Duodenal mucosa (tissue), 2 donors: Measurements from ENCODE around the gene DICER1.

Experiments used
- H3K27ac ChIP-seq: one replicate; pipeline ENCODE4 v1.7.0; 2013; ENCODE audit warnings: low read depth, low read length
- H3K27me3 ChIP-seq, 2 donors: one replicate each; pipeline ENCODE4 v1.7.0; 2013; ENCODE audit warnings: low read length in 2 of 2, control low read depth in 1 of 2; ENCODE audit not compliant: insufficient read depth in 2 of 2, control insufficient read depth in 1 of 2
- H3K36me3 ChIP-seq, 2 donors: one replicate each; pipeline ENCODE4 v1.7.0; 2013; ENCODE audit warnings: low read length in 2 of 2, control low read depth in 1 of 2; ENCODE audit not compliant: insufficient read depth in 2 of 2, control insufficient read depth in 1 of 2
- H3K4me1 ChIP-seq, 2 donors: one replicate each; pipeline ENCODE4 v1.7.0; 2013; ENCODE audit warnings: low read length in 2 of 2, control low read depth in 1 of 2; ENCODE audit not compliant: insufficient read depth in 2 of 2, control insufficient read depth in 1 of 2
- H3K4me3 ChIP-seq, 2 donors: one replicate each; pipeline ENCODE4 v1.7.0; 2013; ENCODE audit warnings: low read length in 2 of 2, low read depth in 1 of 2
- H3K9ac ChIP-seq, 2 donors: one replicate each; pipeline ENCODE4 v1.7.0; 2013; ENCODE audit warnings: low read length in 2 of 2, low read depth in 1 of 2
- H3K9me3 ChIP-seq, 2 donors: one replicate each; pipeline ENCODE4 v1.7.0; 2013; ENCODE audit warnings: low read length in 2 of 2, control low read depth in 1 of 2; ENCODE audit not compliant: control insufficient read depth in 1 of 2

DICER1 gene

DNA sequence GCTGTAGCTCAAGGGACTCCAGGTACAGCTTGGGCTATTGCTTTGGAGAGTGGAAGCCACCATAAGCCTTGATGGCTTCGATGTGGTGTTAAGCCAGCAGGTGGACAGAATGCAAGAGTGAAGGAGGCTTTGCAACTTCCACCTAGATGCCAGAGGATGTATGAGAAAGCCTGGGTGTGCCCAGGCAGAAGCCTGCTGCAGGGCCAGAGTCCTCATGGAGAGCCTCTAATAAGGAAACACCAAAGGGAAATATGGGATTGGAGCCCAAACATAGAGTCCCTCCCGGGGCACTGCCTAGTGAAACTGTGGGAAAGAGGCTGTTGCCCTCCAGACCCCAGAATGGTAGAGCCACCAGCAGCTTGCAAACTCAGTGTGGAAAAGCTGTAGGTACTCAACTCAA, 9.8 kb upstream of the DICER1 start:
- Histone ChIP-seq H3K36me3 (no peaks in the 10 kb centered on the region), H3K9me3 (peaks cover 4 to 5% of the 10 kb centered on the region in 2 donors), H3K9ac (no peak overlapping the region), H3K27me3 (no peaks in the 10 kb centered on the region), H3K27ac (no peak overlapping the region), H3K4me1 (peaks cover 8 to 15% of the 10 kb centered on the region in 2 donors), H3K4me3 (no peak overlapping the region)

DNA sequence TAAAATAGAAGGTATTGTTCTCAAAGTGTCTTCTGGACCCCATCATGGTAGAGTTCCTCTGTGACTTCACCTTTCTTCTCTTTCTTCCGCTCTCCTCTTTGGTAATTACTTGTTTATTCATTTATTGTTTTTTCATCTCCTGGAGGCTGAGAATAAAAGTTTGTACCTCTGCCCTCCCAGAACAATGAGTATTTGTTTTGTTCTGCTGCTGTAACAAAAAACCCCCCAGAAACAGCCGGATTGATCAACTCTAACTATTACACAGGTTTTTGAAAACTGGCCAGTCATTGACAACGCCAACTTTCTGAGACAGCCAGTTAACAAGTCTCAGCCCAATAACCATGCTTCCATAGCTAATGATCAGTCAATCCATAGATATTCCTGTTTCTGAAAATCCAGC, 8.2 kb upstream of the DICER1 start:
- Histone ChIP-seq H3K4me3 (no peak overlapping the region), H3K27ac (no peak overlapping the region), H3K9me3 (peaks cover 4 to 5% of the 10 kb centered on the region in 2 donors), H3K4me1 (peaks cover 8 to 15% of the 10 kb centered on the region in 2 donors), H3K9ac (no peak overlapping the region), H3K36me3 (no peaks in the 10 kb centered on the region), H3K27me3 (no peaks in the 10 kb centered on the region)

DNA sequence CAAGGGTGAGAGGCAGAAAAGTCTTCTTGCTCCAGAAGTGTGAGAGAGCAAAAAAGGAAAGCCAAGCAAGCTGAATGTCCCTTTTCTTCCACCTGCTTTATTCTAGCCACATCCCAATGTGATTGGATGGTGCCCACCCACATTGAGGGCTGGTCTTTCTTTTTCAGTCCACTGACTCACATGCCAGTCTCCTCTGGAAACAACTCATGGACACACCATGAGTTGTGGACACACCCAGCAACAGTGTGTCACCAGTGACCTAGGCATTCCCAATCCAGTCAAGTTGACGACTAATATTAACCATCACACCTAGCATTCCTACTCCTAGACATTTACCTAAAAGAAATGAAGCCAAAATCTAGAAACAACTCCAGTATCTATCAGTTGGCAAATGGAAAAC, 7.2 kb upstream of the DICER1 start:
- Histone ChIP-seq H3K27ac (no peak overlapping the region), H3K4me3 (no peak overlapping the region), H3K36me3 (no peaks in the 10 kb centered on the region), H3K4me1 (peaks cover 8 to 15% of the 10 kb centered on the region in 2 donors), H3K9me3 (peaks cover 4 to 5% of the 10 kb centered on the region in 2 donors), H3K9ac (no peak overlapping the region), H3K27me3 (no peaks in the 10 kb centered on the region)

DNA sequence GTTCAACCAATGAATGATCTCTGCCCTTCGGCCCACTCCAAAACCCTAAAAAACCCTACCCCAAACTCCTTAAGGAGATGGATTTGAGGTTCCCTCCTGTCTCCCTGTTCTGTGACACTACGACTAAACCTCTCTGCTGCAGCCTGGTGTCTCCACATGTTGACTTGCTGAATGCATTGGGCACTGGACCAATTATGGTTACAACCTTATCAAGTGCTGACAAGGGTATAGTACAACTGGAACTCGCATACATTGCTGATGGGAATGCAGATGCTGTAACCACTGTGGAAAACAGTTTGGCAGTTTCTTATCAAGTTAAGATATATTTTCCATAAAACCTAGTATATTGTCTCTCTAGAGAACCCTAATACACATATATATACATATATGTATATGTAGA, 6.3 kb upstream of the DICER1 start:
- no peak overlapping the region for H3K9ac ChIP-seq
- H3K9me3 ChIP-seq, result peaks cover 4 to 5% of the 10 kb centered on the region in 2 donors
- H3K4me3 ChIP-seq, result no peak overlapping the region
- H3K36me3 ChIP-seq, result no peaks in the 10 kb centered on the region
- no peak overlapping the region for H3K27ac ChIP-seq
- peaks cover 8 to 9% of the 10 kb centered on the region in 2 donors for H3K4me1 ChIP-seq
- H3K27me3 ChIP-seq, result no peaks in the 10 kb centered on the region

GRCh38 chr14:95163132-95163531, 5.8 kb upstream of the DICER1 start:
- no peaks in the 10 kb centered on the region for H3K36me3 ChIP-seq
- no peak overlapping the region for H3K27ac ChIP-seq
- peaks cover 13% of the 10 kb centered on the region in 2 donors for H3K4me1 ChIP-seq
- H3K4me3 ChIP-seq, result no peak overlapping the region
- no peaks in the 10 kb centered on the region for H3K27me3 ChIP-seq
- H3K9ac ChIP-seq, result no peak overlapping the region
- peaks cover 4 to 5% of the 10 kb centered on the region in 2 donors for H3K9me3 ChIP-seq

DNA sequence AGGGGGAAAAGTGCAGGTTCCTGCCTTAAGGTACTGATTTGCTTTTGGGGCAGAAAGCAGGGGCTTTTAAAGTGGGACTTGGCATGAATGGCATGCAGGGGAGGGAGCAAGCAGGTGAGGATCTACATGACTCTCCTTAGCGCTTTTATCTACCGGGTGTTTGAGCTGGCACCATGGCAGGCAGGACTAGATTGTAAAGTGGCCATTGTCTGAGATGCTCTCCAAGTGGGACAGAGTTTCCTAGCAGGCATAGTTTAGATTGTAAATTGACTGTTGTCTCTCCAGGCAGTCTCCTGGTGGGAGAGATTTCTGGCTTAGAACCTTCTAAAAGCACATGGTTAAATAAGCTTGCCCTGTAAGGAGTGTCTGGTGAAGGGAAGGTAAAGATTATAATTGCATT, 5.3 kb upstream of the DICER1 start:
- Histone ChIP-seq H3K4me1 (peaks cover 14 to 15% of the 10 kb centered on the region in 2 donors), H3K36me3 (no peaks in the 10 kb centered on the region), H3K27me3 (no peaks in the 10 kb centered on the region), H3K27ac (no peak overlapping the region), H3K4me3 (no peak overlapping the region), H3K9me3 (peaks cover 4 to 5% of the 10 kb centered on the region in 2 donors), H3K9ac (no peak overlapping the region)

GRCh38 chr14:95157048-95157326, 342 bp downstream of the DICER1 start:
- peaks cover 29 to 35% of the 10 kb centered on the region in 2 donors for H3K4me1 ChIP-seq
- H3K27me3 ChIP-seq, result no peaks in the 10 kb centered on the region
- peak overlapping the region; percentile 86 for H3K27ac ChIP-seq
- H3K9me3 ChIP-seq, result no peaks in the 10 kb centered on the region
- H3K36me3 ChIP-seq, result no peaks in the 10 kb centered on the region
- H3K4me3 ChIP-seq, result peak overlapping the region; percentile 82 to 90
- H3K9ac ChIP-seq, result peak overlapping the region; percentile 63 to 73

GRCh38 chr14:95156161-95157047, 925 bp downstream of the DICER1 start:
- Histone ChIP-seq H3K4me1 (peaks cover 29 to 35% of the 10 kb centered on the region in 2 donors), H3K27me3 (no peaks in the 10 kb centered on the region), H3K9ac (peak overlapping the region; percentile 63 to 73), H3K36me3 (no peaks in the 10 kb centered on the region), H3K27ac (peak overlapping the region; percentile 86), H3K4me3 (peak overlapping the region; percentile 82 to 90), H3K9me3 (no peaks in the 10 kb centered on the region)

- peaks cover 29 to 35% of the 10 kb centered on the region in 2 donors for H3K4me1 ChIP-seq
- no peaks in the 10 kb centered on the region for H3K9me3 ChIP-seq
- no peaks in the 10 kb centered on the region for H3K27me3 ChIP-seq
- H3K4me3 ChIP-seq, result peak overlapping the region; percentile 18 to 90
- H3K9ac ChIP-seq, result peak overlapping the region in 1 of 2 donors; percentile 73
- H3K27ac ChIP-seq, result no peak overlapping the region
- H3K36me3 ChIP-seq, result no peaks in the 10 kb centered on the region
Measured at GRCh38 chr14:95155045-95155444, 2.3 kb downstream of the DICER1 start.

GRCh38 chr14:95153866-95154265, 3.5 kb downstream of the DICER1 start:
- H3K4me1 ChIP-seq, result peaks cover 29 to 35% of the 10 kb centered on the region in 2 donors
- H3K9me3 ChIP-seq, result no peaks in the 10 kb centered on the region
- no peaks in the 10 kb centered on the region for H3K36me3 ChIP-seq
- no peaks in the 10 kb centered on the region for H3K27me3 ChIP-seq
- no peak overlapping the region for H3K9ac ChIP-seq
- H3K27ac ChIP-seq, result no peak overlapping the region
- no peak overlapping the region for H3K4me3 ChIP-seq
